GM18505 (cell line): ENCODE measurements around the gene TSPO2.

ENCODE experiments used
- ATAC-seq: cut with Tn5 transposase; IDR thresholded peaks from one replicate; pipeline ENCODE4 v1.9.1; 2021; ENCODE audit not compliant: unreplicated experiment
- POLR2A ChIP-seq: IDR thresholded peaks from 4 replicates; pipeline ENCODE4 v1.6.1; 2011; ENCODE audit warnings: borderline replicate concordance; ENCODE audit not compliant: insufficient read depth, insufficient read length; ENCODE audit errors: extremely low read depth

TSPO2 gene

GRCh38 chr6:41071923-41072835, 29.9 kb downstream of the TSPO2 start, which contains the start of gene OARD1:
Gene OARD1, minus strand, starts transcription at chr6:41072356. Its CDS starts 722 bp downstream, at chr6:41071634.
- ATAC-seq: peak; percentile 56
- peak; percentile 71 for TF ChIP-seq POLR2A

- TF ChIP-seq POLR2A: no peak
- peak; percentile 56 for ATAC-seq
Measured at GRCh38 chr6:41072836-41073202, 30.6 kb downstream of the TSPO2 start, which contains the start of gene NFYA. Gene NFYA, plus strand, starts transcription at chr6:41072974. Its CDS starts 6,116 bp downstream, at chr6:41079090.

- ATAC-seq: peak; percentile 22
- peak; percentile 86 for TF ChIP-seq POLR2A
Measured at GRCh38 chr6:41073203-41073967, 31.1 kb downstream of the TSPO2 start.

GRCh38 chr6:41073968-41074691, 31.9 kb downstream of the TSPO2 start:
- TF ChIP-seq POLR2A: no peak
- ATAC-seq: no peak

GRCh38 chr6:41074692-41075436, 32.6 kb downstream of the TSPO2 start:
- TF ChIP-seq POLR2A: no peak
- ATAC-seq: no peak

GRCh38 chr6:41075651-41076626, 33.7 kb downstream of the TSPO2 start:
- TF ChIP-seq POLR2A: no peak
- ATAC-seq: no peak

- no peak for ATAC-seq
- no peak for TF ChIP-seq POLR2A
Measured at GRCh38 chr6:41077536-41077935, 35.3 kb downstream of the TSPO2 start.

GRCh38 chr6:41078101-41078500, 35.8 kb downstream of the TSPO2 start:
- TF ChIP-seq POLR2A: no peak
- ATAC-seq: no peak

GRCh38 chr6:41079080-41079479, 36.8 kb downstream of the TSPO2 start:
- no peak for ATAC-seq
- TF ChIP-seq POLR2A: no peak

- TF ChIP-seq POLR2A: no peak
- ATAC-seq: no peak
Measured at GRCh38 chr6:41080621-41081020, 38.4 kb downstream of the TSPO2 start.

- ATAC-seq: no peak
- no peak for TF ChIP-seq POLR2A
Measured at GRCh38 chr6:41083072-41083471, 40.8 kb downstream of the TSPO2 start.
